OCI-LY3 (cell line): ENCODE measurements around the gene INF2.
A peak's percentile ranks its signal among the peaks of the same experiment; 100 is the strongest.

Experiments used
- H2AFZ ChIP-seq: fragments of 200-600, 300-600 bp; shearing (Covaris generic); 2 replicates; pipeline ENCODE4 v1.6.0; 2014; ENCODE audit warnings: antibody characterized with exemption, low read depth, low read length
- H3K27ac ChIP-seq: fragments of 200-600, 300-600 bp; sonication (generic); 2 replicates; pipeline ENCODE4 v1.5.1; 2014; ENCODE audit warnings: mild to moderate bottlenecking, low read length, moderate library complexity, mixed read lengths
- H3K27me3 ChIP-seq: fragments of 200-600, 300-600 bp; sonication (generic); 2 replicates; pipeline ENCODE4 v1.6.1; 2014; ENCODE audit warnings: low read depth, low read length, mixed read lengths
- H3K36me3 ChIP-seq: fragments of 200-600, 300-600 bp; sonication (generic); replicated peaks from 2 replicates; pipeline ENCODE3; 2014; ENCODE audit warnings: low read depth, low read length, mixed read lengths
- H3K4me1 ChIP-seq: fragments of 300-600, 200-600 bp; sonication (generic); 2 replicates; pipeline ENCODE4 v1.6.1; 2014; ENCODE audit warnings: low read length, mixed read lengths
- H3K4me2 ChIP-seq: fragments of 200-600, 300-600 bp; sonication (generic); 2 replicates; pipeline ENCODE4 v1.6.1; 2014; ENCODE audit warnings: low read length, mixed read lengths
- H3K4me3 ChIP-seq: fragments of 300-600, 200-600 bp; sonication (generic); 2 replicates; pipeline ENCODE4 v1.5.1; 2014; ENCODE audit warnings: antibody characterized with exemption, mild to moderate bottlenecking, low read length, moderate library complexity
- H3K79me2 ChIP-seq: fragments of 300-600, 200-600 bp; shearing (Covaris generic); 2 replicates; pipeline ENCODE4 v1.6.1; 2014; ENCODE audit warnings: mild to moderate bottlenecking, low read length, mixed read lengths
- H3K9ac ChIP-seq: fragments of 300-600, 200-600 bp; shearing (Covaris generic); 2 replicates; pipeline ENCODE4 v1.6.0; 2014; ENCODE audit warnings: mild to moderate bottlenecking, low read length, moderate library complexity
- H3K9me3 ChIP-seq: fragments of 200-600, 300-600 bp; shearing (Covaris generic); 2 replicates; pipeline ENCODE4 v1.6.1; 2014; ENCODE audit warnings: low read length, mixed read lengths; ENCODE audit not compliant: insufficient read depth
- H4K20me1 ChIP-seq: fragments of 200-600, 300-600 bp; sonication (generic); 2 replicates; pipeline ENCODE4 v1.6.1; 2016; ENCODE audit warnings: low read length, mixed read lengths; ENCODE audit not compliant: insufficient read depth
- CTCF ChIP-seq: fragments of 200-600, 300-600 bp; sonication (generic); IDR thresholded peaks from 2 replicates; pipeline ENCODE4 v1.5.1; 2014; ENCODE audit warnings: antibody characterized with exemption, low read length, low read depth
- EZH2phosphoT487 ChIP-seq: fragments of 200-600 bp; shearing (Covaris generic); IDR thresholded peaks from 2 replicates; pipeline ENCODE4 v1.6.1; 2018; ENCODE audit warnings: antibody characterized with exemption, mixed run types, low read depth

Gene INF2

GRCh38 chr14:104766256-104766862 is 76.9 kb downstream of the INF2 start:
- no peak overlapping the region for H3K27ac ChIP-seq
- H3K36me3 ChIP-seq, result peaks cover 22% of the 10 kb centered on the region
- H3K4me1 ChIP-seq, result 0 out of 2 replicates have a peak, but pooled peaks cover 2% of the 10 kb centered on the region
- no peaks in the 10 kb centered on the region for H3K9me3 ChIP-seq
- H4K20me1 ChIP-seq, result no peaks in the 10 kb centered on the region
- TF ChIP-seq EZH2phosphoT487, result no peak
- no peak for TF ChIP-seq CTCF
- no peaks in the 10 kb centered on the region for H3K27me3 ChIP-seq
- no peaks in the 10 kb centered on the region for H3K79me2 ChIP-seq
- H3K4me2 ChIP-seq, result no peak overlapping the region
- H3K9ac ChIP-seq, result no peak overlapping the region
- no peak overlapping the region for H2AFZ ChIP-seq
- H3K4me3 ChIP-seq, result no peak overlapping the region

DNA sequence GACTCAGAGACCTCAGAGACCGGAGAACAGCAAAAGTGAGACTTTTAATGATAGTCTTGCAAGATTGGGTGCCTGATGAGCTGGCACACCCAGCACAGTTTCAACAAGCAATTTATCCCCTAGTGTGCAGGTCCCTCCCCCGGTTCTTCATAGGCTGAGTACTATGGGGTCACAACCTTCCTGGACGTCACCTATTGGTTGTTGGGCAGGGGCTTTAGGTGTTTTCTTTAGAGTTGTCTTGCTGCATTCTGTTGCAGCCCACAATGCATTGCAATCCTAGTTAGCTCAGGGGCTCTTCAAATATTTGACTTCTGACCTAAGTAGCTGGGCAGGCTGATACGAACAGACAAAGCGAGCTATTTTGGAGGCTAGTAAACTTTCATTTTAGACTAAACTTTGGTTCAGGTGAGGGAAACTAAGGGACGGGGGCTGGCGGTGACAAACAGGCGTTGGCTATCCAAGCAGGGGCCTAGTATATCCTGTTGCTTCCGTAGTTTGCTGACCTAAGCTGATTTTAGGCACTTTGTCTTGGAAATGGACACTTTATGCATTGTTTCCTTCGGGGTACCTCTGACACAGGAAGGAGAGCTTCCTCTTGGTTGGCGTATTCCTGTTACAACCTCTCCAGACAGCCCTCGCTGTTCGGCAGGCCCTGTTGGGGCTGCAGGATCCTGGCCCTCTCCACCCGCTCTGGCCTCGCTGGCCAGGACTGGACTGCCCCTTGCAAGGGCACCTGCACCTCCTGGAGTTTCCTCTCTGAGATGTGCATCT is 77.6 kb downstream of the INF2 start:
- Histone ChIP-seq H3K4me3 (no peak overlapping the region), H3K9me3 (no peaks in the 10 kb centered on the region), H4K20me1 (no peaks in the 10 kb centered on the region), H3K4me1 (0 out of 2 replicates have a peak, but pooled peaks cover 2% of the 10 kb centered on the region), H3K4me2 (no peak overlapping the region), H2AFZ (no peak overlapping the region), H3K36me3 (peaks cover 26% of the 10 kb centered on the region), H3K27me3 (no peaks in the 10 kb centered on the region), H3K27ac (no peak overlapping the region), H3K79me2 (no peaks in the 10 kb centered on the region), H3K9ac (no peak overlapping the region)
- TF ChIP-seq EZH2phosphoT487, result no peak
- no peak for TF ChIP-seq CTCF

DNA sequence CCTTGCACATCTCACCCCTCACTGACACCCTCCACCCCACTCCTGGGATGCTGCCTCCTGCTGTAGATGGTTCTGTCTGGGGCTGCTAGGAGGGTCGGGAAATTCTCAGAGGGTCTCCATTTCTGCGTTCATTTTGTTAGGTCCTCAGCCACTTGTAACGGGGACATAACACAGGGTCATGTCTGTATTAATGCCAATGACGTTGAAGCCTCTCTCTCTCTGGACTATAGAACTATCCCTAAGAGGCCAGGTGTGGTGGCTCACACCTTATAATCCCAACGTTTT is 78.2 kb downstream of the INF2 start:
- Histone ChIP-seq H3K4me2 (no peak overlapping the region), H3K9ac (no peak overlapping the region), H2AFZ (no peak overlapping the region), H4K20me1 (no peaks in the 10 kb centered on the region), H3K27ac (no peak overlapping the region), H3K36me3 (peaks cover 27% of the 10 kb centered on the region), H3K27me3 (no peaks in the 10 kb centered on the region), H3K4me1 (0 out of 2 replicates have a peak, but pooled peaks cover 2% of the 10 kb centered on the region), H3K79me2 (no peaks in the 10 kb centered on the region), H3K4me3 (no peak overlapping the region), H3K9me3 (no peaks in the 10 kb centered on the region)
- TF ChIP-seq EZH2phosphoT487 (no peak), CTCF (no peak)

GRCh38 chr14:104768437-104769323 is 79.3 kb downstream of the INF2 start:
- Histone ChIP-seq H3K27me3 (no peaks in the 10 kb centered on the region), H4K20me1 (no peaks in the 10 kb centered on the region), H3K4me1 (0 out of 2 replicates have a peak, but pooled peaks cover 2% of the 10 kb centered on the region), H3K4me2 (no peak overlapping the region), H3K4me3 (no peak overlapping the region), H3K79me2 (no peaks in the 10 kb centered on the region), H3K27ac (no peak overlapping the region), H3K9me3 (no peaks in the 10 kb centered on the region), H3K36me3 (peaks cover 29% of the 10 kb centered on the region), H3K9ac (no peak overlapping the region), H2AFZ (no peak overlapping the region)
- TF ChIP-seq CTCF (peak; percentile 71), EZH2phosphoT487 (no peak)
